Lower lobe of right lung (tissue), 2 donors: ENCODE data around the gene GALNT2. TPM values are rescaled to one million over a fixed set of nuclear protein-coding genes. Genes with fewer than 3 reads are reported as not detected.

Experiments used
- ATAC-seq, 2 donors: fragments of 200-7000 bp; cut with Tn5 transposase; one replicate each; pipeline ENCODE4 v1.9.1; 2020 to 2022; ENCODE audit warnings: mild to moderate bottlenecking in 2 of 2, moderate library complexity in 2 of 2
- DNase-seq: peaks from one replicate; pipeline ENCODE4 v3.0.0-alpha.2; 2020
- H3K27ac ChIP-seq: fragments of 200-600 bp; one replicate; pipeline ENCODE4 v1.8.0; 2022
- H3K27me3 ChIP-seq: fragments of 200-600 bp; one replicate; pipeline ENCODE4 v1.8.0; 2022; ENCODE audit warnings: low read depth
- H3K36me3 ChIP-seq: fragments of 200-600 bp; one replicate; pipeline ENCODE4 v1.8.0; 2022; ENCODE audit warnings: mild to moderate bottlenecking
- H3K4me1 ChIP-seq: fragments of 200-600 bp; one replicate; pipeline ENCODE4 v1.8.0; 2022
- H3K4me3 ChIP-seq: fragments of 200-600 bp; one replicate; pipeline ENCODE4 v1.8.0; 2022; ENCODE audit warnings: mild to moderate bottlenecking
- H3K9me3 ChIP-seq: fragments of 200-600 bp; one replicate; pipeline ENCODE4 v1.8.0; 2022
- CTCF ChIP-seq: fragments of 200-600 bp; IDR thresholded peaks from one replicate; pipeline ENCODE4 v1.8.0; 2022; ENCODE audit warnings: antibody characterized with exemption, mild to moderate bottlenecking
- intact Hi-C: fragments of 100-400 bp; cut with DNase I; formaldehyde crosslinking; loops from one replicate; pipeline ENCODE4 v1.11.0; 2022
- total RNA-seq: library from RNA; stranded (reverse); fragmentation: NEBNext Ultra II Directional; extraction: Animal tissue kit (Norgen Biotek cat#: 25700); gene quantifications from one replicate; pipeline ENCODE4 v1.2.1, GENCODE V29; 2021
- donor health status: DM: no; HTN: yes; CAD: no; lungs with severe emphysema.

GALNT2 gene
- total RNA-seq, 1 donor from 2014 or later = 48.0 TPM

DNA sequence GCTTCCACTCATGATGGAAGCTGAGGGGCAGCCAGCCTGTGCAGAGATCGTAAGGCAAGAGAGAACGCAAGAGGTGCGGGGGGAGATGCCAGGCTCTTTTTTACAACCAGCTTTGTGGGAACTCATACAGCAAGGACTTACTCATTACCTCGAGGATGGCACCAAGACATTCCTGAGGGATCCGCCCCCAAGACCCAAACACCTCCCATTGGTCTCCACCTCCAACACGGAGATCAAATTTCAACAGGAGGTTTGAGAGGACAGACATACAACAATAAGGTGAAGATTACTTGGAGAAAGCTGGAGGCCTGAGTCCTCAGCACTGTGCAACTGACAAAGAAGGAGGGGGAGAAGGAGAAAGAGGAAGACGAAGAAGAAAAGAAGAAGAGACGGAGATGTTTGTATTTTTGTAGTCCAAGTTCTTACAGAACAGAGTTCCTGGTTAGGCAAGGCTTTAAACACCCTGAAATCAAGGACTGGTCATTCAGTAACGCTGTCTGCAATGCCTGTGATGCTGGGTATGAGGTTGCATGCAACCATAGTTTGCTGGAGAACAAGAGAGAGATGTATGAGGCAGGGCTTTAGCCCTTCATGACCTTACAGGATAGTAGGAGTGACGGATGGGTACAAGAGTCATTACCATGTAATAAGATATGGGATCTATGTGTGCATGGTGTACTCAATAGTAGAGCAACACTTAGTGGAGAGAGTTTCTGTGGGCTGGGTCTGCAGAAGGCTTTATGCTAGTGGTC is 19.7 kb upstream of the GALNT2 start:
- Histone ChIP-seq H3K36me3 (no peaks in the 10 kb centered on the region), H3K4me1 (no peaks in the 10 kb centered on the region), H3K27ac (no peak overlapping the region), H3K27me3 (no peaks in the 10 kb centered on the region), H3K4me3 (no peak overlapping the region), H3K9me3 (no peaks in the 10 kb centered on the region)
- no peak for DNase-seq
- TF ChIP-seq CTCF = no peak
- intact Hi-C loops = no loop called here
- no peak for ATAC-seq

GRCh38 chr1:230048322-230048721 is 18.7 kb upstream of the GALNT2 start:
- DNase-seq (no peak), ATAC-seq (no peak)
- H3K36me3 ChIP-seq = no peaks in the 10 kb centered on the region
- TF ChIP-seq CTCF = no peak
- H3K9me3 ChIP-seq = no peaks in the 10 kb centered on the region
- H3K27ac ChIP-seq = no peak overlapping the region
- H3K4me3 ChIP-seq = no peak overlapping the region
- no peaks in the 10 kb centered on the region for H3K27me3 ChIP-seq
- intact Hi-C loops = no loop called here
- no peaks in the 10 kb centered on the region for H3K4me1 ChIP-seq

- no peaks in the 10 kb centered on the region for H3K9me3 ChIP-seq
- TF ChIP-seq CTCF = no peak
- no peaks in the 10 kb centered on the region for H3K27me3 ChIP-seq
- H3K4me1 ChIP-seq = no peaks in the 10 kb centered on the region
- H3K27ac ChIP-seq = no peak overlapping the region
- DNase-seq (no peak), ATAC-seq (no peak)
- no peaks in the 10 kb centered on the region for H3K36me3 ChIP-seq
- no peak overlapping the region for H3K4me3 ChIP-seq
- intact Hi-C loops = no loop called here
Measured at GRCh38 chr1:230048922-230049321, 18.1 kb upstream of the GALNT2 start.

DNA sequence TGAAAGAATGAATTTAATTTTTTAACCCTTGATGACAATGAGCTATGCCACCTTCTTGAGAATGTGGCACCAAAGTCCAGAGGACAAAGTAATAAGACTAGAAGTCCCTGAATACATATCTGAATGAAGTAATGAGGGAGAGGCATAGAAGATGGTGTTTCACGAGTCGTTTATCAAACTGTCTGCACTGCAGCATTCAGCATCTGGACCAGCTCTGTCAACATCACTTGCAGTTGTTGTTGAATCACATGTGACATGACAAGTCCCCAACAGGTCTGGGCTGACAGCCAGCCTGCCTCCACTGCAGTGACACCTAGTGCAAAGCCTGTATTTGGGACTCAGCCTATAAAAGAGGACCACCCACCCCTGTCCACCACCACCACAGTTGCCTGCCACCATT is 17.3 kb upstream of the GALNT2 start:
- no peak for ATAC-seq
- DNase-seq = no peak
- intact Hi-C loops = no loop called here
- Histone ChIP-seq H3K4me1 (no peaks in the 10 kb centered on the region), H3K9me3 (no peaks in the 10 kb centered on the region), H3K27me3 (no peaks in the 10 kb centered on the region), H3K27ac (no peak overlapping the region), H3K36me3 (no peaks in the 10 kb centered on the region), H3K4me3 (no peak overlapping the region)
- TF ChIP-seq CTCF = no peak

DNA sequence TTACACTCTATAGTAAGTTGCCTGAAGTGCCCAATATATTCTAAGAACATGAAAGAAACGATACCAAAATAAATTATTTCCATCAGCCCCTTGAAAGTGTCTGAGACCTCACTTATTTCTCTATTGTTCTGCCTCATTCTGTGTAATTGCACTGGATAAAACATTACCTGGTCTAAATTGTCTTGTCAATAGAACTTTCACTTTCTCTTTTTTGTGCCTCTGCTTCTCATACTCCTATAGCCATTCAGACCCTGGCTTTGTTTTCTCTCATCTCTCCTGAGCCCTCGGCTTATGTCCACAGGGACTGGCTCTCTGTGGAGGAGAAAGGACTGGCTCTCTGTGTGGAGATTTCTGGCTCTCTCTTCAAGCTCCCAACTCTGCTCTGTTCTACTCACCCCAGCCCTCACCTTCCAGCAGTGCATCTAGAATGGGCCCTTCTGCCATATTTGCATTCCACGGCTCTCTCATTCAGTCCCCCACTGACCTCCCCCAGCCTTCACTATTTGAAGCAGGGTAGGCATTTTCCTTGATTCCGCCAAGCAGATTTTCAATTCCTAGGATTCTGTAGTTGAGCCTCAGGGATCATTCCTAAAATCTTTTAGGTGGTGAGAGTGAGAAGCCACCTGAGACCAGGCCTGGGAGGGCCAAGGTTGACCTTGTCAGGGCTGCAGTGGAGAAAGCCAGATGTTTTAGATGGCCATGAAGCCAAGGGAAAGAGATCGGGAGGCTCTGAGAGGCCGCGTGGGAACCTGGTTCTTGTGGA is 15.9 kb upstream of the GALNT2 start:
- no peak for TF ChIP-seq CTCF
- H3K9me3 ChIP-seq = no peaks in the 10 kb centered on the region
- DNase-seq (no peak), ATAC-seq (no peak)
- H3K4me1 ChIP-seq = no peaks in the 10 kb centered on the region
- intact Hi-C loops = no loop called here
- H3K27me3 ChIP-seq = no peaks in the 10 kb centered on the region
- H3K4me3 ChIP-seq = no peak overlapping the region
- no peaks in the 10 kb centered on the region for H3K36me3 ChIP-seq
- H3K27ac ChIP-seq = no peak overlapping the region
